Measurements from ENCODE around the gene HMGB1.

- TF ChIP-seq PATZ1 (CRISPR knock-in tag; IDR thresholded peaks at IDR 0.05; ENCODE audit: borderline replicate concordance) (no peak), CSDC2 (CRISPR knock-in tag; IDR thresholded peaks at IDR 0.05) (no peak), TSHZ2 (CRISPR knock-in tag; IDR thresholded peaks at IDR 0.05) (no peak), RARB (CRISPR knock-in tag; IDR thresholded peaks at IDR 0.05) (no peak), ZNF565 (CRISPR knock-in tag; conservative IDR thresholded peaks at IDR 0.05; ENCODE audit: low read depth) (no peak)
Observed at GRCh38 chr13:30493658-30494381, 28.1 kb upstream of the HMGB1 start.

All from SK-N-SH treated with all-trans-retinoic acid at 6 μM for 48 hours (cell line).